ENCODE data around the gene CXCR6. TPM values are rescaled to one million over a fixed set of nuclear protein-coding genes. Genes with fewer than 3 reads are reported as not detected.

CXCR6 gene
- total RNA-seq, 1 donor from 2014 or later = 2.1 TPM

DNA sequence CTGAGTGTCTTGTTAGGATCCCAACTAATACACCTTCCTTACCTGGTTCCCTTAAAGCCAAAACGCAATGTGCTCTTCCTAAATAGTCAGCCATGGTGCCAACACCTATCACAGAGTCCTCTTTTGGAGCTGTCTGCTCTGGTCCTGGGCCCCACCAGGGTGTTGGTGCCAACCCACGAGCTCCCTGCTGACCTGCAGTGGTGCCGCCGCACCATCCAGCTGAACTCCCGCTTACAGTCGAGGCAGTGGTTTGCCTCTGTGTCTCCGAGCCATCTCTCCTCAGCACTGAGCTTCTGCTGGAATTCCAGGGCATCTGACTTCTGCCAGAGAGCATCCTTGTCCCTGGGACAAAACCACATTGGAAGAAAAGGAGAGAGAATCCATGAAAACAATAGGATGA, 15.9 kb downstream of the CXCR6 start:
- intact Hi-C loops (cut with DNase I) = no loop called here
- H3K27ac ChIP-seq = peak overlapping the region; percentile 9 to 49
- no peaks in the 10 kb centered on the region for H3K4me1 ChIP-seq
- H3K27me3 ChIP-seq = no peaks in the 10 kb centered on the region
- H3K36me3 ChIP-seq = peaks cover 86 to 96% of the 10 kb centered on the region in 2 donors
- H3K4me3 ChIP-seq = no peak overlapping the region
- no peaks in the 10 kb centered on the region for H3K9me3 ChIP-seq
- TF ChIP-seq, protein P1, sequence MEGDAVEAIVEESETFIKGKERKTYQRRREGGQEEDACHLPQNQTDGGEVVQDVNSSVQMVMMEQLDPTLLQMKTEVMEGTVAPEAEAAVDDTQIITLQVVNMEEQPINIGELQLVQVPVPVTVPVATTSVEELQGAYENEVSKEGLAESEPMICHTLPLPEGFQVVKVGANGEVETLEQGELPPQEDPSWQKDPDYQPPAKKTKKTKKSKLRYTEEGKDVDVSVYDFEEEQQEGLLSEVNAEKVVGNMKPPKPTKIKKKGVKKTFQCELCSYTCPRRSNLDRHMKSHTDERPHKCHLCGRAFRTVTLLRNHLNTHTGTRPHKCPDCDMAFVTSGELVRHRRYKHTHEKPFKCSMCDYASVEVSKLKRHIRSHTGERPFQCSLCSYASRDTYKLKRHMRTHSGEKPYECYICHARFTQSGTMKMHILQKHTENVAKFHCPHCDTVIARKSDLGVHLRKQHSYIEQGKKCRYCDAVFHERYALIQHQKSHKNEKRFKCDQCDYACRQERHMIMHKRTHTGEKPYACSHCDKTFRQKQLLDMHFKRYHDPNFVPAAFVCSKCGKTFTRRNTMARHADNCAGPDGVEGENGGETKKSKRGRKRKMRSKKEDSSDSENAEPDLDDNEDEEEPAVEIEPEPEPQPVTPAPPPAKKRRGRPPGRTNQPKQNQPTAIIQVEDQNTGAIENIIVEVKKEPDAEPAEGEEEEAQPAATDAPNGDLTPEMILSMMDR (IDR thresholded peaks at IDR 0.05) = no peak
- no peak for DNase-seq (ENCODE audit: low spot score in 2 of 2)

DNA sequence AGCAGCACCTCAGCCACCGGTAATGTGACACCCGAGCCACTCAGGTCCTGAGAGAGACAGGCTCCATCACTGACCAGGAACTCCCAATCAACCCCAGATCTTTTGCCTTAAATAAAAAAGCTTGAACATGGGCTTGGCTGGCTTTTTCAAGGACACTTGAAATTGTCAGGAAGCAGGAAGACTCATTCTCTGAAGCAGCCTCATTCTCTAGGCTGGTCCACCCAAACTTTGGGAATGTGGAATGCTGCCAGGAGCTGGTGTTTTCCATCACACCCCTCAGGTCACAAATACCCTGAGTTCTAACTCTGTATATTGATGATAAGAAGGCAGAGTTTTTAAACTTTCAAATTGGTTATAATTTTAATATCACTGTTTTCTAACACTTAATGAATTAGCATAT, 17.0 kb downstream of the CXCR6 start:
- H3K36me3 ChIP-seq = peaks cover 85 to 96% of the 10 kb centered on the region in 2 donors
- H3K9me3 ChIP-seq = no peaks in the 10 kb centered on the region
- peaks cover 0 to 3% of the 10 kb centered on the region in 2 donors for H3K4me1 ChIP-seq
- no peak overlapping the region for H3K4me3 ChIP-seq
- TF ChIP-seq, protein P1 (IDR thresholded peaks at IDR 0.05) = no peak
- no peak overlapping the region for H3K27ac ChIP-seq
- intact Hi-C loops (cut with DNase I) = no loop called here
- no peak for DNase-seq (ENCODE audit: low spot score in 2 of 2)
- no peaks in the 10 kb centered on the region for H3K27me3 ChIP-seq

DNA sequence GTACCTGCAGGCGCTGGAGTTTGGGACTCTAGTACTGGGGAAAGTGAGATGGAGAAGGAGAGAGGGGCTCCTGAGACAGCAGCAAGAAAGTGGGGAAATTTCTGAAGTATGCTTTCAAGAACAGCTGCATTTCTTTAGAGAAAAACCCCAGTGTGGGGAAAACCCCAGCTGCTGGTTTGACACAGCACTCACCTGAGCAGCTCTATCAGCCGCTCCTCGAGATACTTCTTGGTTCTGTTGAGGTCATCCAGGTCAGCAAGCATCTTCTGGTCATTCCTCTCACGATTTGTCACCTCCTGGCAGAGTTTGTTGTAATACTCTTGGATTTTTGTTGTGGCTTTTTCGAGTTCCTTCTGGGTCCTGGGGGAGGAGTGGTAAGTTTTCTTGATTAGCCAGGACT, 18.8 kb downstream of the CXCR6 start:
- DNase-seq (ENCODE audit: low spot score in 2 of 2) = no peak
- peaks cover 0 to 19% of the 10 kb centered on the region in 2 donors for H3K4me1 ChIP-seq
- H3K27me3 ChIP-seq = no peaks in the 10 kb centered on the region
- H3K4me3 ChIP-seq = no peak overlapping the region
- intact Hi-C loops (cut with DNase I) = no loop called here
- TF ChIP-seq, protein P1 (IDR thresholded peaks at IDR 0.05) = no peak
- H3K9me3 ChIP-seq = no peaks in the 10 kb centered on the region
- H3K36me3 ChIP-seq = peaks cover 92 to 96% of the 10 kb centered on the region in 2 donors
- H3K27ac ChIP-seq = no peak overlapping the region

DNA sequence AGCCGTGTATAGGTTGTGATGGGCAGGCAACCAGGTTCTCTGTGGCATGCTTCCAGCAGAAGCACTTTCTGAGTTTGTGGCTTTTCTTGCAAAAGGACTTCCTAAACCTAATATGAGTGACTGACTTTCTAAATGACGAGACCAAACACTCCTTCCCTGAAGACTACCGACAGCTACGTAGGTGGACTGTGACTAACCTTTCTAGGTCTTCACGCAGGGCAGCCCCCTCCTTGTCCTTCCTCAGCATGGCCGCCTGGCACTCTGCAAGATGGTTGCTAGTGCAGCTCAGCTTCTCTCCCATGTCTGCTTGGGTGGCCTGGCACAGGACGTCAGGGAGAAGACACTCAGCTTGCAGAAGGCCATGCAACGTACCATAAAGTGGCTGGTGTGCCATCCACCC, 20.9 kb downstream of the CXCR6 start:
- H3K4me1 ChIP-seq = peaks cover 2 to 31% of the 10 kb centered on the region in 2 donors
- intact Hi-C loops (cut with DNase I) = no loop called here
- peaks cover 91 to 98% of the 10 kb centered on the region in 2 donors for H3K36me3 ChIP-seq
- no peaks in the 10 kb centered on the region for H3K27me3 ChIP-seq
- H3K4me3 ChIP-seq = no peak overlapping the region
- TF ChIP-seq, protein P1 (IDR thresholded peaks at IDR 0.05) = no peak
- DNase-seq (ENCODE audit: low spot score in 2 of 2) = no peak
- no peak overlapping the region for H3K27ac ChIP-seq
- no peaks in the 10 kb centered on the region for H3K9me3 ChIP-seq

DNA sequence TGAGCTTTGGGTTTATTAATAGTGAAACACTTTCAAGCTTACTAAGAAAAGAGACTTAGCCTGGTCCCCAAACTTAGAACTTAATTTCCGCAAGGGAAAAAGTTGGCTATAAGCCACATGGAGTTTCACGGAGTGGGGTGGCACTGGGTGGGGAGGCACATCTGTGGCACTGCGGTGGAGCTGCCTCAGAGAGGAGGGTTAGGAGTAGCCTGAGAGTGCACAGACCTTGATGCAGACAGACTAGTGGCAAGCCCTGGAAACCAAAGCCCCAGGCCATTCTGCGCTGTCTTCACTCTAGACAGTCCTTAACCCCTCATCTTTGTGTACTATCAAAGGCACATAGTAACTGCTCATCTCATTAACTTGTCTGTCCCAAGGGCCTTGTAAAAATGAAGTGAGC, 22.0 kb downstream of the CXCR6 start:
- intact Hi-C loops (cut with DNase I) = no loop called here
- H3K27me3 ChIP-seq = no peaks in the 10 kb centered on the region
- peak overlapping the region; percentile 8 to 17 for H3K27ac ChIP-seq
- H3K4me3 ChIP-seq = no peak overlapping the region
- H3K9me3 ChIP-seq = no peaks in the 10 kb centered on the region
- TF ChIP-seq, protein P1 (IDR thresholded peaks at IDR 0.05) = no peak
- H3K36me3 ChIP-seq = peaks cover 88 to 98% of the 10 kb centered on the region in 2 donors
- peaks cover 2 to 31% of the 10 kb centered on the region in 2 donors for H3K4me1 ChIP-seq
- no peak for DNase-seq (ENCODE audit: low spot score in 2 of 2)

DNA sequence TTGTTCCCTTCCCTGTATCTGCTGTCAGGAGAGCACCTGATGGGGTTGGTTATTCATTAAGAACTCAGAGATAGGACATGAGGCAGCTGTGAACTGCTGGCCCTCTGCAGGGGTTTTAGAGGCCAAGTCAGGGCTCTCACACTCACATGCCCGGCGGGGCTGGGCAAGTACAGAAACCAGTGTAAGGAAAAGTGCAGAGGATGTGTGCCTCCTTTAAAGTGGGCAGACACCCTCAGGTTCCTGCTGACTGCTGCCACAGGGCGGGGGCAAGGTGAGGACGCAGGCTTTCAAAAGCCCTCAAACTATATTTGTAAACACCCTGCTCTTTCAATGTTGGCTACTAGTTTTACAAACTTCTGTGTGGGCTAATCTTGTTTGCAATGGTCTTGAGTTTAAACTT, 22.4 kb downstream of the CXCR6 start:
- Histone ChIP-seq H3K27ac (peak overlapping the region in 1 of 2 donors; percentile 17), H3K4me1 (peaks cover 2 to 31% of the 10 kb centered on the region in 2 donors), H3K9me3 (no peaks in the 10 kb centered on the region), H3K36me3 (peaks cover 84 to 98% of the 10 kb centered on the region in 2 donors), H3K27me3 (no peaks in the 10 kb centered on the region), H3K4me3 (no peak overlapping the region)
- DNase-seq (ENCODE audit: low spot score in 2 of 2) = no peak
- intact Hi-C loops (cut with DNase I) = no loop called here
- TF ChIP-seq, protein P1 (IDR thresholded peaks at IDR 0.05) = no peak

Measured in ascending aorta (tissue), 2 donors.